ENCODE measurements around the gene CADPS.

DNA sequence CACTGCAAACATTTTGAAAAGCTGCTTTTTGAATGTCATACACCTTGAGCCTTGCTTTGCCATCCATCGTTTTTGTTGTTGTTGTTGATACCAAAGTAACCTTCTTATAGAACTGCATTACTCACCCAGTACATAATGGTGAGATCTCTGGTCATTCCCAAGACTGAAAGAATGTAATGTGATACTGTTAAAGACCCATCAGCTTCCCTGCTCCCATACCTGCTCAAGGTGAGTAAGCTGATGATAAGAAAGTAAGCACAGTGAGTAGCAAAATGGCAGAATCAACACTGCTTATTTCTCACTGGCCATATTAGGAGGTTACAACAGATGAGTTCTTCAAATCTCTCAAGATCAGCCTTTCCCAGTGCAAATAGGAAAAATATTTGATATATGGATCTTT lies 89.8 kb downstream of the CADPS start:
- TF ChIP-seq, protein P1, sequence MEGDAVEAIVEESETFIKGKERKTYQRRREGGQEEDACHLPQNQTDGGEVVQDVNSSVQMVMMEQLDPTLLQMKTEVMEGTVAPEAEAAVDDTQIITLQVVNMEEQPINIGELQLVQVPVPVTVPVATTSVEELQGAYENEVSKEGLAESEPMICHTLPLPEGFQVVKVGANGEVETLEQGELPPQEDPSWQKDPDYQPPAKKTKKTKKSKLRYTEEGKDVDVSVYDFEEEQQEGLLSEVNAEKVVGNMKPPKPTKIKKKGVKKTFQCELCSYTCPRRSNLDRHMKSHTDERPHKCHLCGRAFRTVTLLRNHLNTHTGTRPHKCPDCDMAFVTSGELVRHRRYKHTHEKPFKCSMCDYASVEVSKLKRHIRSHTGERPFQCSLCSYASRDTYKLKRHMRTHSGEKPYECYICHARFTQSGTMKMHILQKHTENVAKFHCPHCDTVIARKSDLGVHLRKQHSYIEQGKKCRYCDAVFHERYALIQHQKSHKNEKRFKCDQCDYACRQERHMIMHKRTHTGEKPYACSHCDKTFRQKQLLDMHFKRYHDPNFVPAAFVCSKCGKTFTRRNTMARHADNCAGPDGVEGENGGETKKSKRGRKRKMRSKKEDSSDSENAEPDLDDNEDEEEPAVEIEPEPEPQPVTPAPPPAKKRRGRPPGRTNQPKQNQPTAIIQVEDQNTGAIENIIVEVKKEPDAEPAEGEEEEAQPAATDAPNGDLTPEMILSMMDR (IDR thresholded peaks at IDR 0.05): no peak
- TF ChIP-seq POLR2A (IDR thresholded peaks at IDR 0.05; ENCODE audit: low read depth): no peak
- no peak for TF ChIP-seq EP300 (IDR thresholded peaks at IDR 0.05)
